Mammary epithelial cell (primary cell): ENCODE measurements around the gene LRRN2.

Experiments
- EZH2 ChIP-seq: IDR thresholded peaks from 2 replicates; pipeline ENCODE4 v1.6.1; 2012; ENCODE audit warnings: low read length, inconsistent platforms, borderline replicate concordance
- TF ChIP-seq, protein P1 (sequence below), 2 donors: IDR thresholded peaks in 1 of 2; conservative IDR thresholded peaks in 1 of 2; 2 replicates each; pipeline ENCODE4 v1.5.1; 2011 to 2012; ENCODE audit warnings: inconsistent platforms in 2 of 2, low read length in 2 of 2, mild to moderate bottlenecking in 2 of 2, control low read depth in 1 of 2, low read depth in 1 of 2; ENCODE audit not compliant: insufficient read depth in 1 of 2; ENCODE audit errors: extremely low read depth in 1 of 2

DNA sequence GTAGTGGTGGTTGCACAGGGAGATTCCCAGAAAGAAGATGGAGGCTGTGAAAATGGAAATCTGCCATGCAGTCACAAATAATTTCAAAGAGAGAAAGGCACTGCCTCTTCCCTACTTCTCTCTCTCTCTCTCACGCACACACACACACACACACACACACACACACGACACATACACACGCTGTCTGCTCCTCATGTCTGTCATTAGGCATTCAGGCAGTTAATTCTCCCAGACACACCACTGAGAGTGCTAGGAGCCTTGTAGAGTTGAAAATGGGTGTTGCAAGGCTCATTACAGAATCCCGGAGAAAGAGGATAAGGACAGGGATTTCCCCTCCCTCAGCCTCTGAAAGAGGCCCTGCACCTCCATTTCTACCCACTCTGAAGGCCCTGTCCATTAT lies 47.8 kb upstream of the LRRN2 start:
- TF ChIP-seq, protein P1, sequence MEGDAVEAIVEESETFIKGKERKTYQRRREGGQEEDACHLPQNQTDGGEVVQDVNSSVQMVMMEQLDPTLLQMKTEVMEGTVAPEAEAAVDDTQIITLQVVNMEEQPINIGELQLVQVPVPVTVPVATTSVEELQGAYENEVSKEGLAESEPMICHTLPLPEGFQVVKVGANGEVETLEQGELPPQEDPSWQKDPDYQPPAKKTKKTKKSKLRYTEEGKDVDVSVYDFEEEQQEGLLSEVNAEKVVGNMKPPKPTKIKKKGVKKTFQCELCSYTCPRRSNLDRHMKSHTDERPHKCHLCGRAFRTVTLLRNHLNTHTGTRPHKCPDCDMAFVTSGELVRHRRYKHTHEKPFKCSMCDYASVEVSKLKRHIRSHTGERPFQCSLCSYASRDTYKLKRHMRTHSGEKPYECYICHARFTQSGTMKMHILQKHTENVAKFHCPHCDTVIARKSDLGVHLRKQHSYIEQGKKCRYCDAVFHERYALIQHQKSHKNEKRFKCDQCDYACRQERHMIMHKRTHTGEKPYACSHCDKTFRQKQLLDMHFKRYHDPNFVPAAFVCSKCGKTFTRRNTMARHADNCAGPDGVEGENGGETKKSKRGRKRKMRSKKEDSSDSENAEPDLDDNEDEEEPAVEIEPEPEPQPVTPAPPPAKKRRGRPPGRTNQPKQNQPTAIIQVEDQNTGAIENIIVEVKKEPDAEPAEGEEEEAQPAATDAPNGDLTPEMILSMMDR (conservative IDR thresholded peaks at IDR 0.05 in 1 of 2, IDR thresholded peaks at IDR 0.05 in 1 of 2; ENCODE audit: extremely low read depth in 1 of 2, insufficient read depth in 1 of 2, low read depth in 1 of 2, low read length in 2 of 2) = no peak
- no peak for TF ChIP-seq EZH2
